Mesenchymal stem cell (in vitro differentiated cells and primary cell): ENCODE data around the gene C1orf35.

ENCODE experiments used
- DNase-seq: peaks from one replicate; pipeline ENCODE4 v3.0.0-alpha.2; 2013
- H2AFZ ChIP-seq: one replicate; pipeline ENCODE4 v1.6.1; 2013; ENCODE audit warnings: low read depth, mild to moderate bottlenecking, control low read depth, inconsistent platforms, low read length, moderate library complexity
- H2AK5ac ChIP-seq: 2 replicates; pipeline ENCODE4 v1.6.1; 2013; ENCODE audit warnings: low read length, moderate library complexity, mild to moderate bottlenecking, inconsistent platforms; ENCODE audit not compliant: severe bottlenecking
- H2BK120ac ChIP-seq: one replicate; pipeline ENCODE4 v1.6.1; 2013; ENCODE audit warnings: low read depth, mild to moderate bottlenecking, inconsistent platforms, low read length, moderate library complexity
- H2BK12ac ChIP-seq, 2 experiments: one replicate each; pipeline ENCODE4 v1.6.1; 2013; ENCODE audit warnings: inconsistent platforms in 2 of 2, low read length in 2 of 2, mild to moderate bottlenecking in 2 of 2, moderate library complexity in 2 of 2, control low read depth in 1 of 2
- H2BK15ac ChIP-seq: one replicate; pipeline ENCODE4 v1.6.1; 2013; ENCODE audit warnings: mild to moderate bottlenecking, low read depth, inconsistent platforms; ENCODE audit not compliant: poor library complexity, severe bottlenecking
- H2BK5ac ChIP-seq: 2 replicates; pipeline ENCODE4 v1.6.1; 2013; ENCODE audit warnings: low read depth, mild to moderate bottlenecking, low read length, control low read depth, inconsistent platforms; ENCODE audit not compliant: poor library complexity, severe bottlenecking
- H3K14ac ChIP-seq, 2 experiments: one replicate each; pipeline ENCODE4 v1.6.1; 2013; ENCODE audit warnings: inconsistent platforms in 2 of 2, low read length in 2 of 2, control low read depth in 1 of 2, mild to moderate bottlenecking in 1 of 2, moderate library complexity in 1 of 2
- H3K18ac ChIP-seq, 2 experiments: one replicate each; pipeline ENCODE4 v1.6.1; 2013; ENCODE audit warnings: inconsistent platforms in 2 of 2, low read length in 2 of 2, control low read depth in 1 of 2, low read depth in 1 of 2, mild to moderate bottlenecking in 1 of 2
- H3K23ac ChIP-seq, 2 experiments: one replicate each; pipeline ENCODE4 v1.6.1; 2013; ENCODE audit warnings: inconsistent platforms in 2 of 2, low read length in 2 of 2, mild to moderate bottlenecking in 2 of 2, moderate library complexity in 2 of 2, control low read depth in 1 of 2
- H3K27ac ChIP-seq: 2 replicates; pipeline ENCODE4 v1.5.1; 2013; ENCODE audit warnings: mild to moderate bottlenecking, moderate library complexity, low read length, control low read depth, inconsistent platforms; ENCODE audit not compliant: poor library complexity, severe bottlenecking
- H3K27me3 ChIP-seq, 2 experiments: 2 replicates each; pipeline versions ENCODE4 v1.6.1 to v1.7.0; 2013; ENCODE audit warnings: low read length in 2 of 2, mild to moderate bottlenecking in 2 of 2, moderate library complexity in 2 of 2, control low read depth in 1 of 2, inconsistent platforms in 1 of 2; ENCODE audit not compliant: control insufficient read depth in 1 of 2, insufficient read depth in 1 of 2
- H3K36me3 ChIP-seq, 2 experiments: 2 replicates each; pipeline versions ENCODE4 v1.6.1 to v1.7.0; 2013; ENCODE audit warnings: low read length in 2 of 2, control low read depth in 1 of 2, inconsistent platforms in 1 of 2, low read depth in 1 of 2, mild to moderate bottlenecking in 1 of 2; ENCODE audit not compliant: insufficient read depth in 2 of 2, control insufficient read depth in 1 of 2
- H3K4ac ChIP-seq, 2 experiments: one replicate each; pipeline ENCODE4 v1.6.1; 2013; ENCODE audit warnings: inconsistent platforms in 2 of 2, low read length in 2 of 2, mild to moderate bottlenecking in 2 of 2, moderate library complexity in 2 of 2, control low read depth in 1 of 2, low read depth in 1 of 2
- H3K4me1 ChIP-seq: 2 replicates; pipeline ENCODE4 v1.6.1; 2013; ENCODE audit warnings: low read depth, low read length, control low read depth; ENCODE audit not compliant: control insufficient read depth, insufficient read depth
- H3K4me2 ChIP-seq: 2 replicates; pipeline ENCODE4 v1.6.1; 2013; ENCODE audit warnings: low read length, mild to moderate bottlenecking, inconsistent platforms; ENCODE audit not compliant: poor library complexity, severe bottlenecking
- H3K4me3 ChIP-seq, 2 experiments: 2 replicates each; pipeline versions ENCODE4 v1.5.1 to v1.7.0; 2013; ENCODE audit warnings: low read length in 2 of 2, mild to moderate bottlenecking in 2 of 2, control low read depth in 1 of 2, low read depth in 1 of 2; ENCODE audit not compliant: insufficient read depth in 1 of 2
- H3K79me1 ChIP-seq: replicated peaks from 2 replicates; pipeline ENCODE4 v1.6.1; 2013; ENCODE audit warnings: mild to moderate bottlenecking, control low read depth, low read length, inconsistent platforms; ENCODE audit not compliant: poor library complexity, severe bottlenecking
- H3K9ac ChIP-seq: 2 replicates; pipeline ENCODE4 v1.7.0; 2013; ENCODE audit warnings: mild to moderate bottlenecking, low read length, moderate library complexity
- H3K9me3 ChIP-seq: 2 replicates; pipeline ENCODE4 v1.7.0; 2013; ENCODE audit warnings: mild to moderate bottlenecking, low read length; ENCODE audit not compliant: control insufficient read depth
- H4K8ac ChIP-seq: one replicate; pipeline ENCODE4 v1.6.1; 2013; ENCODE audit warnings: inconsistent platforms, mild to moderate bottlenecking, low read length, moderate library complexity
- H4K91ac ChIP-seq: one replicate; pipeline ENCODE4 v1.6.1; 2013; ENCODE audit warnings: mild to moderate bottlenecking, low read length, inconsistent platforms
- WGBS: methylation state at CpG from one replicate; pipeline ENCODE4 v1.1.7; 2013; ENCODE audit warnings: mixed read lengths; 5-methylcytosine and 5-hydroxymethylcytosine counted together

Gene C1orf35

DNA sequence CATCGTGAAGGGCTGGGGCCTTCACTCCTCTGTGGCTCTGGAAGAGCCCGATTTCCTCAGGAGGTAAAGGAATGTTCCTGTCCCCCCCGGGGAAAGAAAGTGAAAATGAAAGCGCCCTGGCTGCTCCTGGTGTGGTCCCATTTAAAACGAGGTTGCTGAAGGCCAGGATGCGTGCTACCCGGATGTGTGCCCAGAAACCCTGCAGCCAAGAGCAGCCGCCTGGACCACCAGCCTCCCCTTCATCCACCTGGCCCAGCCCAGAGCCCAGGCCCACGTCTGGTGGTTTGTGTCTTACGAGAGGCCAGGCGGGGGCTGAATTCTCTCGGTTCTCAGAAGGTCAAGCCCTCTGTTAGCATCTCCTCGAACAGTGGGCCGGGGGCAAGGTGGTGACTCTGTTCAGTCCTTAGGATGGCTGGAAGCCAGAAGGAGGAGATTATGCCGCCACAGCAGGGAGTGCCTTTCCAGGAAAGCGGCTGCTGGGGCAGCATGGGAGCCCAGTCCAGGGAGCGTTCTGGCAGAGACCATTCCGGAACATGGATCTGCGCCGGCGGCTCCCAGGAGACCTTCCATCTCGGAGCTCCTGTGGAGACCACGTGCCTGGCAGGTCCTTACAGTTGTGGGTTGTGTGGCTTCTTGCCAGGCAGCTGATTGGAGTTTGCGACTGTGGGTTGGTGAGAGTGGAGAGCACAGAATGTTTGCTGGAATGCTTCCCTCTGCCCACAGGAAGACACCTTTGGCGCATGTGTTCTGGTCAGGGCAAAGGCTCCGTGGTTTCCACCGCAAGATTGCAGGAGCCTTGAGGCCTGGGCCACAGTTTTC lies 38.3 kb upstream of the C1orf35 start:
- peak overlapping the region in 1 of 2 experiments; percentile 2 for H3K23ac ChIP-seq
- H3K27ac ChIP-seq = no peak overlapping the region
- peak overlapping the region; percentile 17 to 95 for H3K4ac ChIP-seq
- no peaks in the 10 kb centered on the region for H3K9me3 ChIP-seq
- peak overlapping the region; percentile 33 for H4K8ac ChIP-seq
- peak overlapping the region; percentile 80 for H3K4me2 ChIP-seq
- H3K18ac ChIP-seq = no peak overlapping the region
- peak overlapping the region; percentile 98 for H3K9ac ChIP-seq
- H3K36me3 ChIP-seq = peaks cover 12 to 46% of the 10 kb centered on the region in 2 experiments
- peak; percentile 68 for DNase-seq
- no peak overlapping the region for H2BK5ac ChIP-seq
- peaks cover 8% of the 10 kb centered on the region for H3K79me1 ChIP-seq
- no peak overlapping the region for H2AFZ ChIP-seq
- no peak overlapping the region for H2AK5ac ChIP-seq
- peak overlapping the region; percentile 15 for H2BK15ac ChIP-seq
- WGBS = 78% methylated on average over 27 of the region's 27 CpGs
- no peak overlapping the region for H3K14ac ChIP-seq
- H3K4me3 ChIP-seq = peak overlapping the region; percentile 98 to 99
- H3K4me1 ChIP-seq = peaks cover 37% of the 10 kb centered on the region
- H4K91ac ChIP-seq = no peak overlapping the region
- no peak overlapping the region for H2BK12ac ChIP-seq
- H2BK120ac ChIP-seq = no peak overlapping the region
- peaks cover 3 to 8% of the 10 kb centered on the region in 2 experiments for H3K27me3 ChIP-seq

DNA sequence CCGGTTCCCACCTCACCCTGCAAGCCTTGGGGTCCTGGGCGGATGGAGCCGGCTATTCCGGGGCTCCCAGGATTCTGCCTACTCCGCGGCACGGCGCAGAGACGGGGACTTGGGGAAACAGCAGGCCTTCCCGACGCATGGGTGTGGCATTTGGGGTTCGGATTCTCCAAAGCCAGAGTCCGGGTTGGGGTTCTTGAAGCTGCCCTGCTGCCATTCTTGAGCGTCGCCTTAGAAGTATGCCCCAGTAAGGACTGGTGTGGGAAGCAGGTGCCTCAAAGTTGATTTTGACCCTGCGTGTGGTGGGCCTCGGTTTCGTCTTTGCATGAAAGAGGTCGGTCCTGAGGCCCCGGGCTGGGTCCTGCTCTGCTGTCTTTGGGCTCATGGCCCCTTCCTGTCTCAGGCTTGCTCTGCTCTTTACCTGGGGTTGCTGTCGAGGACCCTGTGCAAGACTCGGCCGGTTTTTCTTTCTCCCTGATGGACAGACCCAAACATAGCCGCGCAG lies 37.6 kb upstream of the C1orf35 start:
- Histone ChIP-seq H4K91ac (peak overlapping the region; percentile 99), H3K4ac (peak overlapping the region; percentile 73 to 95), H3K27ac (no peak overlapping the region), H3K4me1 (peaks cover 35% of the 10 kb centered on the region), H2BK5ac (no peak overlapping the region), H3K36me3 (peaks cover 5 to 40% of the 10 kb centered on the region in 2 experiments), H3K14ac (peak overlapping the region in 1 of 2 experiments; percentile 23), H3K23ac (peak overlapping the region in 1 of 2 experiments; percentile 92), H3K18ac (peak overlapping the region in 1 of 2 experiments; percentile 97), H3K4me2 (peak overlapping the region; percentile 80), H3K79me1 (peaks cover 1% of the 10 kb centered on the region), H2AFZ (peak overlapping the region; percentile 84), H2BK120ac (no peak overlapping the region), H2AK5ac (no peak overlapping the region), H4K8ac (no peak overlapping the region), H2BK12ac (no peak overlapping the region), H3K9ac (peak overlapping the region; percentile 98), H3K9me3 (no peaks in the 10 kb centered on the region), H3K4me3 (peak overlapping the region; percentile 98 to 99), H3K27me3 (peaks cover 10 to 14% of the 10 kb centered on the region in 2 experiments), H2BK15ac (no peak overlapping the region)
- WGBS = 19% methylated on average over 25 of the region's 25 CpGs
- no peak for DNase-seq

DNA sequence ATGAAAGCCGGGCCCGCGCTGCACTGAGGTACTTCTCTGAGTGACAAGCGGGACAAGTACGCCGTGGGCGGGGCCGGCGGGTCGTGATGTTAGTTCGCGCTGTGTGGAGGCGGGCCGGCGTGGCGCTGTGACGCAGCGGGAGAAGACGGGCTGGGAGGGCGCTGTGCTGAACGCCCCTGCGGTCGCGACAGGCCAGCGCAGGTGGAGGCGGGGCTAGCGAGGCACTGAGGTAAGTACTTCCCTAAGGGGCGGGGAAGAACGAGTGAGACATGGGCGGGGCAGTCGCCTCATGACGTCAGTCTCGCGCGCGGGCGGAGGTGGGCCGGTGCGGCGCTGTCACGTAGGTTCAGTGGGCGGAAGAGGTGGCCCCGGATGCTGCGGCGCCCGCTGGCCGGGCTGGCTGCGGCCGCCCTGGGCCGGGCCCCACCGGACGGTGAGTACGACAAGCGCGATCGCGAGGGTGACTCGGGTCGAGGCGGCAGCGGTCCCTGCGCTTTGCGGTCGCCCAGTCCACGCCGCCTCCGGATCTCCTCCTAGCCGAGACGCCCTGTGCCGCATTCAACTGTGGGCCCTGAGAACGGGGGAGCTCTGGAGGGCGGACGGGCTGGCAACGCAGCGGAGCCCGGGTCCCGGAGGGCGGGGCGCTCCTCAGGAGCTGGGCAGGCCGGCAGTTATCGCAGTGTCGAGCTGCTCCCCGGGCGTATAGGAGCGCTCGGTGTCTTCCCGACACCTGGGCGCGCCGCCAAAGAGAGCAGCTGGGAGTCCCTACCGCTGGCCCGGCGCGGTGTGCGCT lies 37.0 kb upstream of the C1orf35 start, which contains the start of gene GUK1:
TSS of gene GUK1 (plus strand) at position 349 of the 793 bp plus-strand sequence. CDS start at position 373, 24 bp downstream.
- peak; percentile 100 for DNase-seq
- Histone ChIP-seq H3K4me3 (peak within 1 kb of the TSS; percentile 98 to 99), H3K9me3 (no peaks in the 10 kb centered on the region), H3K23ac (peak within 1 kb of the TSS; percentile 29 to 92), H3K79me1 (no peaks in the 10 kb centered on the region), H3K4ac (peak within 1 kb of the TSS; percentile 73 to 95), H3K4me1 (peaks cover 35% of the 10 kb centered on the region), H3K27ac (peak within 1 kb of the TSS; percentile 43), H2BK120ac (peak within 1 kb of the TSS; percentile 67), H2BK15ac (peak within 1 kb of the TSS; percentile 57), H2BK5ac (peak within 1 kb of the TSS; percentile 20), H2AK5ac (no peak within 1 kb of the TSS), H3K4me2 (peak within 1 kb of the TSS; percentile 80), H2AFZ (peak within 1 kb of the TSS; percentile 84), H3K9ac (peak within 1 kb of the TSS; percentile 98), H3K18ac (peak within 1 kb of the TSS; percentile 96 to 97), H3K14ac (peak within 1 kb of the TSS in 1 of 2 experiments; percentile 95), H3K27me3 (peaks cover 12 to 21% of the 10 kb centered on the region in 2 experiments), H3K36me3 (peaks cover 0 to 33% of the 10 kb centered on the region in 2 experiments), H4K91ac (peak within 1 kb of the TSS; percentile 99), H2BK12ac (peak within 1 kb of the TSS in 1 of 2 experiments; percentile 85), H4K8ac (peak within 1 kb of the TSS; percentile 98)
- under 1% methylated on average over 73 of the region's 95 CpGs for WGBS
